Measurements from ENCODE around the gene PIGK.

GRCh38 chr1:77139389-77139788, 79.8 kb downstream of the PIGK start:
- no peak for TF ChIP-seq CTCF (IDR thresholded peaks at IDR 0.05)
- TF ChIP-seq POLR2A (IDR thresholded peaks at IDR 0.05) = no peak
- no peak for TF ChIP-seq EP300 (IDR thresholded peaks at IDR 0.05)

Measured in tibial nerve (tissue), 4 donors.